Measurements from ENCODE around the gene ZNF497. TPM values are rescaled to one million over a fixed set of nuclear protein-coding genes. Genes with fewer than 3 reads are reported as not detected.
A peak's percentile ranks its signal among the peaks of the same experiment; 100 is the strongest.

Gene ZNF497
- total and polyA plus RNA-seq, 2 of the 13 experiments (the other 11 are each of a cell fraction or from before 2014, with no cell fraction given), result 1.5 to 1.9 TPM

DNA sequence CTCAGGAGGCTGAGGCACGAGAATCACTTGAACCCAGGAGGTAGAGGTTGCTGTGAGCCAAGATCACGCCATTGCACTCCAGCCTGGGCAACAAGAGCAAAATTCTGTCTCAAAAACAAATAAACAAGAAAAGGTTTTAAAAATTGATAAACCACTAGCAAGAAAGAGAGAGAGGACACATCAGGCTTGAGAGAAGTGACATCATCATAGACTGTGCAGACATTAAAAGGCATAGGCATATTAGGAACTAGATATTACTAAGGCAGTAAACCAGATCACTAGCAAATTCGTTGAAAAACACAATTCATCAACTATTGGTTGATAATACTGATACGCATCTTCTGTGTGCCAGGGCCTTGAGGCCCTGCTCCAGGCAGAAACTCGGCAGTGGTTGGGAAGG, 17.0 kb downstream of the ZNF497 start (continued):
- TF ChIP-seq, protein P1, sequence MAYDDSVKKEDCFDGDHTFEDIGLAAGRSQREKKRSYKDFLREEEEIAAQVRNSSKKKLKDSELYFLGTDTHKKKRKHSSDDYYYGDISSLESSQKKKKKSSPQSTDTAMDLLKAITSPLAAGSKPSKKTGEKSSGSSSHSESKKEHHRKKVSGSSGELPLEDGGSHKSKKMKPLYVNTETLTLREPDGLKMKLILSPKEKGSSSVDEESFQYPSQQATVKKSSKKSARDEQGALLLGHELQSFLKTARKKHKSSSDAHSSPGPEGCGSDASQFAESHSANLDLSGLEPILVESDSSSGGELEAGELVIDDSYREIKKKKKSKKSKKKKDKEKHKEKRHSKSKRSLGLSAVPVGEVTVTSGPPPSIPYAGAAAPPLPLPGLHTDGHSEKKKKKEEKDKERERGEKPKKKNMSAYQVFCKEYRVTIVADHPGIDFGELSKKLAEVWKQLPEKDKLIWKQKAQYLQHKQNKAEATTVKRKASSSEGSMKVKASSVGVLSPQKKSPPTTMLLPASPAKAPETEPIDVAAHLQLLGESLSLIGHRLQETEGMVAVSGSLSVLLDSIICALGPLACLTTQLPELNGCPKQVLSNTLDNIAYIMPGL (CRISPR knock-in tag; IDR thresholded peaks at IDR 0.05; ENCODE audit: borderline replicate concordance in 1 of 2, low read depth in 1 of 2), result no peak

DNA sequence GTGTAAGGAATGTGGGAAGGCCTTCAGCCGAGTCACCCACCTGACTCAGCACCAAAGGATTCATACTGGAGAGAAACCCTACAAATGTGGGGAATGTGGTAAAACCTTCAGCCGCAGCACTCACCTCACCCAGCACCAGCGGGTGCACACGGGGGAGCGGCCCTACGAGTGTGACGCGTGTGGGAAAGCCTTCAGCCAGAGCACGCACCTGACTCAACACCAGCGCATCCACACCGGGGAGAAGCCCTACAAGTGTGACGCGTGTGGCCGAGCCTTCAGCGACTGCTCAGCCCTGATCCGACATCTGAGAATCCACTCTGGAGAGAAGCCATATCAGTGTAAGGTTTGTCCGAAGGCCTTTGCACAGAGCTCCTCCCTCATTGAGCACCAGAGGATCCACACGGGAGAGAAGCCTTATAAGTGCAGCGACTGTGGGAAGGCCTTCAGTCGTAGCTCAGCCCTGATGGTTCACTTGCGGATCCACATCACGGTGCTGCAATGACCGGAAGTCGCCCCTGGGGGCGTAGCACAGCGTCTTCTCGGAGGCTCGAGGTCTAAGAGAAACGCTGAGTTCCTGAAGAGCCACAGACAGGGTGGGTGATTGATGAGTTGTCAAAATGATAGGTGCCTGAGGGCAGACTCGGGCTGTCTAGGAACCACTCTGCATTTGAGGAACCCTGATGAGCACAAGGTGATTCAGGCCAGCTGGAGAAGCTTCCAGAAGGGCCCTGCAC, 23.6 kb downstream of the ZNF497 start:
- intact Hi-C loops (cut with micrococcal nuclease; ENCODE audit: unreplicated experiment) (no loop called here), in situ Hi-C loops (cut with HindIII; ENCODE audit: extremely low pct_ligation_motif_present, low pct_unique_long_range_greater_than_20kb) (no loop called here)
- H2AFZ ChIP-seq (ENCODE audit: low read length), result no peak overlapping the region
- H3K9ac ChIP-seq (ENCODE audit: insufficient read depth, low read depth, low read length), result no peak overlapping the region
- H4K20me1 ChIP-seq (ENCODE audit: insufficient read depth, low read length), result no peaks in the 10 kb centered on the region
- no peaks in the 10 kb centered on the region for H3K4me1 ChIP-seq (ENCODE audit: insufficient read depth, low read length)
- ChIA-PET CTCF (ENCODE audit: low intra/inter-chr PET ratio, low total read pairs) (no interaction called here), POLR2A (no interaction called here)
- H3K27ac ChIP-seq (ENCODE audit: extremely low read length, insufficient read depth, low read length), result no peak overlapping the region
- no peak for DNase-seq (ENCODE audit: low spot score)
- H3K79me2 ChIP-seq (ENCODE audit: insufficient read depth, low read length), result no peaks in the 10 kb centered on the region
- no peak overlapping the region for H3K4me2 ChIP-seq (ENCODE audit: low read depth, low read length)
- H3K27me3 ChIP-seq (ENCODE audit: control insufficient read depth in 1 of 2, insufficient read depth in 2 of 2, low read length in 2 of 2), result no peaks in the 10 kb centered on the region
- H3K36me3 ChIP-seq (replicated peaks in 1 of 2; ENCODE audit: control insufficient read depth in 1 of 2, insufficient read depth in 2 of 2, low read length in 2 of 2), result peaks cover 14 to 38% of the 10 kb centered on the region in 2 experiments; a peak in 4 of 5 replicates
- H3K4me3 ChIP-seq (replicated peaks in 1 of 3; ENCODE audit: insufficient read depth in 1 of 3, low read depth in 2 of 3, low read length in 3 of 3), result no peak overlapping the region
- peak; percentile 61 for ATAC-seq
- no peak for FAIRE-seq
- BruUV-seq (replicated peaks), result no TSS peak
- H3K9me3 ChIP-seq (ENCODE audit: low read length), result no peaks in the 10 kb centered on the region
- WGBS (ENCODE audit: low lambda C conversion rate), result 94% methylated on average over 19 of the region's 30 CpGs
- no peak for TF ChIP-seq ZNF552 (CRISPR knock-in tag; IDR thresholded peaks at IDR 0.05; ENCODE audit: borderline replicate concordance)
- no peak for TF ChIP-seq ZBTB1 (CRISPR knock-in tag; IDR thresholded peaks at IDR 0.05; ENCODE audit: borderline replicate concordance)
- TF ChIP-seq, protein P2, sequence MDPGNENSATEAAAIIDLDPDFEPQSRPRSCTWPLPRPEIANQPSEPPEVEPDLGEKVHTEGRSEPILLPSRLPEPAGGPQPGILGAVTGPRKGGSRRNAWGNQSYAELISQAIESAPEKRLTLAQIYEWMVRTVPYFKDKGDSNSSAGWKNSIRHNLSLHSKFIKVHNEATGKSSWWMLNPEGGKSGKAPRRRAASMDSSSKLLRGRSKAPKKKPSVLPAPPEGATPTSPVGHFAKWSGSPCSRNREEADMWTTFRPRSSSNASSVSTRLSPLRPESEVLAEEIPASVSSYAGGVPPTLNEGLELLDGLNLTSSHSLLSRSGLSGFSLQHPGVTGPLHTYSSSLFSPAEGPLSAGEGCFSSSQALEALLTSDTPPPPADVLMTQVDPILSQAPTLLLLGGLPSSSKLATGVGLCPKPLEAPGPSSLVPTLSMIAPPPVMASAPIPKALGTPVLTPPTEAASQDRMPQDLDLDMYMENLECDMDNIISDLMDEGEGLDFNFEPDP (CRISPR knock-in tag; conservative IDR thresholded peaks at IDR 0.05), result no peak
- TF ChIP-seq, protein P3, sequence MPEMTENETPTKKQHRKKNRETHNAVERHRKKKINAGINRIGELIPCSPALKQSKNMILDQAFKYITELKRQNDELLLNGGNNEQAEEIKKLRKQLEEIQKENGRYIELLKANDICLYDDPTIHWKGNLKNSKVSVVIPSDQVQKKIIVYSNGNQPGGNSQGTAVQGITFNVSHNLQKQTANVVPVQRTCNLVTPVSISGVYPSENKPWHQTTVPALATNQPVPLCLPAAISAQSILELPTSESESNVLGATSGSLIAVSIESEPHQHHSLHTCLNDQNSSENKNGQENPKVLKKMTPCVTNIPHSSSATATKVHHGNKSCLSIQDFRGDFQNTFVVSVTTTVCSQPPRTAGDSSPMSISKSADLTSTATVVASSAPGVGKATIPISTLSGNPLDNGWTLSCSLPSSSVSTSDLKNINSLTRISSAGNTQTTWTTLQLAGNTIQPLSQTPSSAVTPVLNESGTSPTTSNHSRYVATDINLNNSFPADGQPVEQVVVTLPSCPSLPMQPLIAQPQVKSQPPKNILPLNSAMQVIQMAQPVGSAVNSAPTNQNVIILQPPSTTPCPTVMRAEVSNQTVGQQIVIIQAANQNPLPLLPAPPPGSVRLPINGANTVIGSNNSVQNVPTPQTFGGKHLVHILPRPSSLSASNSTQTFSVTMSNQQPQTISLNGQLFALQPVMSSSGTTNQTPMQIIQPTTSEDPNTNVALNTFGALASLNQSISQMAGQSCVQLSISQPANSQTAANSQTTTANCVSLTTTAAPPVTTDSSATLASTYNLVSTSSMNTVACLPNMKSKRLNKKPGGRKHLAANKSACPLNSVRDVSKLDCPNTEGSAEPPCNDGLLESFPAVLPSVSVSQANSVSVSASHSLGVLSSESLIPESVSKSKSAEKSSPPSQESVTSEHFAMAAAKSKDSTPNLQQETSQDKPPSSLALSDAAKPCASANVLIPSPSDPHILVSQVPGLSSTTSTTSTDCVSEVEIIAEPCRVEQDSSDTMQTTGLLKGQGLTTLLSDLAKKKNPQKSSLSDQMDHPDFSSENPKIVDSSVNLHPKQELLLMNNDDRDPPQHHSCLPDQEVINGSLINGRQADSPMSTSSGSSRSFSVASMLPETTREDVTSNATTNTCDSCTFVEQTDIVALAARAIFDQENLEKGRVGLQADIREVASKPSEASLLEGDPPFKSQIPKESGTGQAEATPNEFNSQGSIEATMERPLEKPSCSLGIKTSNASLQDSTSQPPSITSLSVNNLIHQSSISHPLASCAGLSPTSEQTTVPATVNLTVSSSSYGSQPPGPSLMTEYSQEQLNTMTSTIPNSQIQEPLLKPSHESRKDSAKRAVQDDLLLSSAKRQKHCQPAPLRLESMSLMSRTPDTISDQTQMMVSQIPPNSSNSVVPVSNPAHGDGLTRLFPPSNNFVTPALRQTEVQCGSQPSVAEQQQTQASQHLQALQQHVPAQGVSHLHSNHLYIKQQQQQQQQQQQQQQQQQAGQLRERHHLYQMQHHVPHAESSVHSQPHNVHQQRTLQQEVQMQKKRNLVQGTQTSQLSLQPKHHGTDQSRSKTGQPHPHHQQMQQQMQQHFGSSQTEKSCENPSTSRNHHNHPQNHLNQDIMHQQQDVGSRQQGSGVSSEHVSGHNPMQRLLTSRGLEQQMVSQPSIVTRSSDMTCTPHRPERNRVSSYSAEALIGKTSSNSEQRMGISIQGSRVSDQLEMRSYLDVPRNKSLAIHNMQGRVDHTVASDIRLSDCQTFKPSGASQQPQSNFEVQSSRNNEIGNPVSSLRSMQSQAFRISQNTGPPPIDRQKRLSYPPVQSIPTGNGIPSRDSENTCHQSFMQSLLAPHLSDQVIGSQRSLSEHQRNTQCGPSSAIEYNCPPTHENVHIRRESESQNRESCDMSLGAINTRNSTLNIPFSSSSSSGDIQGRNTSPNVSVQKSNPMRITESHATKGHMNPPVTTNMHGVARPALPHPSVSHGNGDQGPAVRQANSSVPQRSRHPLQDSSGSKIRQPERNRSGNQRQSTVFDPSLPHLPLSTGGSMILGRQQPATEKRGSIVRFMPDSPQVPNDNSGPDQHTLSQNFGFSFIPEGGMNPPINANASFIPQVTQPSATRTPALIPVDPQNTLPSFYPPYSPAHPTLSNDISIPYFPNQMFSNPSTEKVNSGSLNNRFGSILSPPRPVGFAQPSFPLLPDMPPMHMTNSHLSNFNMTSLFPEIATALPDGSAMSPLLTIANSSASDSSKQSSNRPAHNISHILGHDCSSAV (CRISPR knock-in tag; IDR thresholded peaks at IDR 0.05; ENCODE audit: borderline replicate concordance), result no peak
- no peak for TF ChIP-seq RORA (CRISPR knock-in tag; IDR thresholded peaks at IDR 0.05)
- TF ChIP-seq, protein P4, sequence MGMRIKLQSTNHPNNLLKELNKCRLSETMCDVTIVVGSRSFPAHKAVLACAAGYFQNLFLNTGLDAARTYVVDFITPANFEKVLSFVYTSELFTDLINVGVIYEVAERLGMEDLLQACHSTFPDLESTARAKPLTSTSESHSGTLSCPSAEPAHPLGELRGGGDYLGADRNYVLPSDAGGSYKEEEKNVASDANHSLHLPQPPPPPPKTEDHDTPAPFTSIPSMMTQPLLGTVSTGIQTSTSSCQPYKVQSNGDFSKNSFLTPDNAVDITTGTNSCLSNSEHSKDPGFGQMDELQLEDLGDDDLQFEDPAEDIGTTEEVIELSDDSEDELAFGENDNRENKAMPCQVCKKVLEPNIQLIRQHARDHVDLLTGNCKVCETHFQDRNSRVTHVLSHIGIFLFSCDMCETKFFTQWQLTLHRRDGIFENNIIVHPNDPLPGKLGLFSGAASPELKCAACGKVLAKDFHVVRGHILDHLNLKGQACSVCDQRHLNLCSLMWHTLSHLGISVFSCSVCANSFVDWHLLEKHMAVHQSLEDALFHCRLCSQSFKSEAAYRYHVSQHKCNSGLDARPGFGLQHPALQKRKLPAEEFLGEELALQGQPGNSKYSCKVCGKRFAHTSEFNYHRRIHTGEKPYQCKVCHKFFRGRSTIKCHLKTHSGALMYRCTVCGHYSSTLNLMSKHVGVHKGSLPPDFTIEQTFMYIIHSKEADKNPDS (CRISPR knock-in tag; IDR thresholded peaks at IDR 0.05), result no peak
